Peyer's patch (tissue), 4 donors: ENCODE results near the gene CCDC126. TPM values are rescaled to one million over a fixed set of nuclear protein-coding genes. Genes with fewer than 3 reads are reported as not detected.

Experiments
- DNase-seq, 3 donors: peaks; one replicate each; pipeline ENCODE4 v3.0.0-alpha.2; 2017 to 2019
- H3K27ac ChIP-seq, 4 donors: fragments of 200-600 bp; sonication (generic); one replicate each; pipeline ENCODE4 v1.5.1; 2016 to 2019
- H3K27me3 ChIP-seq, 2 donors: fragments of 200-600 bp; sonication (generic); one replicate each; pipeline ENCODE4 v1.5.1; 2019
- H3K36me3 ChIP-seq, 3 donors: fragments of 200-600 bp; sonication (generic); one replicate each; pipeline ENCODE4 v1.5.1; 2016 to 2019
- H3K4me1 ChIP-seq, 4 donors: fragments of 200-600 bp; sonication (generic); one replicate each; pipeline ENCODE4 v1.5.1; 2016 to 2019
- H3K4me3 ChIP-seq, 4 donors: fragments of 200-600 bp; sonication (generic); 1 replicate in 3 of 4; 2 replicates in 1 of 4; pipeline ENCODE4 v1.5.1; 2016 to 2019; ENCODE audit warnings: mild to moderate bottlenecking in 1 of 4
- H3K9me3 ChIP-seq, 4 donors: fragments of 200-600 bp; sonication (generic); one replicate each; pipeline ENCODE4 v1.5.1; 2016 to 2019; ENCODE audit warnings: mild to moderate bottlenecking in 1 of 4
- CTCF ChIP-seq, 6 experiments: fragments of 450-650 bp in 4 of 6; fragments of 200-600 bp in 2 of 6; sonication (generic) in 1 of 6; IDR thresholded peaks; one replicate each; pipeline ENCODE4 v1.5.1; 2017 to 2019; ENCODE audit warnings: antibody characterized with exemption in 6 of 6, mild to moderate bottlenecking in 3 of 6, moderate library complexity in 1 of 6
- POLR2A ChIP-seq, 2 donors: fragments of 450-650 bp; IDR thresholded peaks; one replicate each; pipeline ENCODE4 v1.5.1; 2017; ENCODE audit warnings: antibody characterized with exemption in 2 of 2, mild to moderate bottlenecking in 2 of 2, moderate library complexity in 2 of 2
- small RNA-seq, 2 donors: library from RNA; depleted of rRNA; stranded (forward); fragments of <200 nt; gene quantifications; one replicate each; pipeline ENCODE3, GENCODE V24; 2016
- total RNA-seq, 4 donors: library from RNA; depleted of rRNA; stranded (reverse); fragments of >200 nt; gene quantifications; one replicate each; pipeline ENCODE4 v1.1.0, GENCODE V29; 2016

CCDC126 gene
- total RNA-seq, 4 donors from 2014 or later = 18.5 to 21.4 (median 20.0) TPM

GRCh38 chr7:23689165-23689564 is 92.0 kb downstream of the CCDC126 start:
- Histone ChIP-seq H3K9me3 (no peaks in the 10 kb centered on the region), H3K27me3 (no peaks in the 10 kb centered on the region), H3K4me1 (no peaks in the 10 kb centered on the region), H3K27ac (no peak overlapping the region), H3K4me3 (no peak overlapping the region), H3K36me3 (peaks cover 0 to 46% (median 0%) of the 10 kb centered on the region in 3 donors)
- no peak for TF ChIP-seq CTCF (IDR thresholded peaks at IDR 0.05)
- TF ChIP-seq POLR2A (IDR thresholded peaks at IDR 0.05) = no peak
- no peak for DNase-seq

- DNase-seq = no peak
- H3K4me3 ChIP-seq = no peak overlapping the region
- no peaks in the 10 kb centered on the region for H3K9me3 ChIP-seq
- peaks cover 0 to 50% (median 0%) of the 10 kb centered on the region in 3 donors for H3K36me3 ChIP-seq
- no peak overlapping the region for H3K27ac ChIP-seq
- TF ChIP-seq CTCF (IDR thresholded peaks at IDR 0.05) (no peak), POLR2A (IDR thresholded peaks at IDR 0.05) (no peak)
- H3K4me1 ChIP-seq = no peaks in the 10 kb centered on the region
- no peaks in the 10 kb centered on the region for H3K27me3 ChIP-seq
Measured at GRCh38 chr7:23691320-23691719, 94.1 kb downstream of the CCDC126 start.

- Histone ChIP-seq H3K36me3 (peaks cover 0 to 47% (median 0%) of the 10 kb centered on the region in 3 donors), H3K27ac (no peak overlapping the region), H3K27me3 (no peaks in the 10 kb centered on the region), H3K4me1 (no peaks in the 10 kb centered on the region), H3K4me3 (no peak overlapping the region), H3K9me3 (no peaks in the 10 kb centered on the region)
- no peak for DNase-seq
- TF ChIP-seq POLR2A (IDR thresholded peaks at IDR 0.05) = no peak
- no peak for TF ChIP-seq CTCF (IDR thresholded peaks at IDR 0.05)
Measured at GRCh38 chr7:23693224-23693623, 96.0 kb downstream of the CCDC126 start.

Small RNA genes within 50 kb of the gene (small RNA-seq; reads per million reads assigned to genes)
- gene AC006026.2 = 0 reads per million in 2 donors

Other genes starting within 250 kb of the CCDC126 start
- gene IGF2BP3, start 126.9 kb upstream of the CCDC126 start, total RNA-seq = 1 to 10 TPM in 1 of 4 donors, not detected in 3; 1.1 TPM
- gene TRA2A, start 65.4 kb upstream of the CCDC126 start, total RNA-seq = 100 to 1,000 TPM in 1 of 4 donors, 10 to 100 TPM in 3; 30.5 to 108 (median 56.4) TPM
- 10 to 100 TPM in 3 of 4 donors, 1 to 10 TPM in 1; 5.8 to 37.5 (median 16.2) TPM for gene FAM221A, start 82.8 kb downstream of the CCDC126 start, total RNA-seq
- 1 to 10 TPM in 3 of 4 donors, not detected in 1; 1.7 to 9.1 (median 2.8) TPM for gene STK31, start 112.8 kb downstream of the CCDC126 start, total RNA-seq